ENCODE data around the gene ZNF608. TPM values are rescaled to one million over a fixed set of nuclear protein-coding genes. Genes with fewer than 3 reads are reported as not detected.

The ZNF608 gene
- total RNA-seq, 1 donor from 2014 or later = 116 TPM

DNA sequence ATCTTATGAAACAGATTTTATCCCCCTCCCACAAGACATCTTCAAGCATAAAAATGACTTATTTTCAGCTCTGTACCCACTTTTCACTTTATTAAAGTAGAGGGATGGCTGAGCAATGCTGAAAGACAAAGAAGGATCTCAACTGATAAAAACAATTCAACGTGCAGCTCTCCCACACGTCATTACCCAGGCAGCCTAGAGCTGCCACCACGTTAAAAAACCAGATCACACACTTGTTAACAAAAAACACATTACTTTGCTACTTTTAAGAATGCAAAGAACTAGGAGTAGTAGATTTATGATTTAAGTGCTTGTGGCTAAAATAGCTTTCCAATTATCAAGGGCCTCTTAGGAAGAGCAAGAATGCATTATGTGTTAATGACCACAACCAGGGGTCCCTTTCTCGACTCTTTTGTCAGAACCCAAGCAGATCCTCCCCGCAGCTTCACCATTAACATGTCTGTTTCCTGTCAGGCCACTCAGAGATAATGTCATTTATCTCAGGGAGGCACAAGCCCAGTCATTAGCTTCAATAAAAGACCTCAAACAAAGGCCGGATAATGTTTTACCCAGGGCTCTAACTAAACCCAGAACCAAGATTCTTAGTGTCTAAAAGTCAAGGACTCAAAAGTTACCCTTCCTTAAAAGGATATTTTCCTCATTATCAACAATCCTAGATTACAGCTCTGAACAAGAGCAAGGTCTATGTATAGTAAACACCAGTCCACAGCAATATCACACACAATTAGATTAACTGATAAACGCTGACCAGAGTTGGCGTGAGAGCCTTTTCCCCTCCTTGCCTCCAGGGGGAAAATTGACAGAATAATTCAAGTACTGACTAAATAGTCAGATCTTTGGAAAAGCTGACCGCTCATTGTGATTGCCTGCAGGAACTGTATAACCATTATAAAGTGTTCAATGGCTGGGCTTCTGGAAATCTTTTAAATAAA, 7.5 kb downstream of the ZNF608 start:
- DNase-seq (ENCODE audit: low read depth) = no peak

DNA sequence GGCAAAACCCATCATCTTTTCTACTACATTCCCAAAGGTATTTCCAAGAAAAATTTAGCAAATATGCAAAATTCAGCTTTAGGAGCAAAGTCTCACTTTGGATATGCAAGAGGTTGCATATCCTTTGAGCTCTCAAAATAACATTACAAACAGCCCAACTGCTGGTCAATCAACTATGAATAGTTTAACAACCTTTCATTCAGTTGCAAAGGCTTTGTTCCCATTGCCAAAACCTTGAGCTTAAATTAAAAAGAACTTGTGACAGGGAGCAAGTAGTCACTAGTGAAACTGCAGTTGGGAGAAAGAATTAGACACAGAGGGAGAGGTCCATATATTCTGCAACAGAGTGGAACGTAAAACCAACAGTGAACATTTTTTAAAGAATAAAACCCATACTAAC, 8.8 kb downstream of the ZNF608 start:
- DNase-seq (ENCODE audit: low read depth) = no peak

DNA sequence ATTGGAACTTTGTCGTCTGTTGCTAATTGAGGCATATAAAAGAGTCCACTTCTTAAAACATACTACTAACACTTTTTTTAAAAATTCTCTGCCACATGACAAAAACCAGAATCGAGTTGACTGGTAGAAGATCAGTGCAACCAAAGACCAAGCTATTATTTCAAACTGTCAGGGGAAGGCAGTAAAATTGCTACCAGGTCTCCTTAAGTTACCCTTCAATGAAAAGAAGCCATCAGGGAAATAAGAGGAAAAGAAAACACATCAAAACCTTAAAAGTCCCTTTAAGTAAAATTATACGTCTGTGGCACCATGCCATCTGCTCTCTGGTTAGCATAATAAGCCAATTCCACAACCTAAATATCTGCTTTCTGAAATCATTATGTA, 9.6 kb downstream of the ZNF608 start:
- DNase-seq (ENCODE audit: low read depth) = no peak

DNA sequence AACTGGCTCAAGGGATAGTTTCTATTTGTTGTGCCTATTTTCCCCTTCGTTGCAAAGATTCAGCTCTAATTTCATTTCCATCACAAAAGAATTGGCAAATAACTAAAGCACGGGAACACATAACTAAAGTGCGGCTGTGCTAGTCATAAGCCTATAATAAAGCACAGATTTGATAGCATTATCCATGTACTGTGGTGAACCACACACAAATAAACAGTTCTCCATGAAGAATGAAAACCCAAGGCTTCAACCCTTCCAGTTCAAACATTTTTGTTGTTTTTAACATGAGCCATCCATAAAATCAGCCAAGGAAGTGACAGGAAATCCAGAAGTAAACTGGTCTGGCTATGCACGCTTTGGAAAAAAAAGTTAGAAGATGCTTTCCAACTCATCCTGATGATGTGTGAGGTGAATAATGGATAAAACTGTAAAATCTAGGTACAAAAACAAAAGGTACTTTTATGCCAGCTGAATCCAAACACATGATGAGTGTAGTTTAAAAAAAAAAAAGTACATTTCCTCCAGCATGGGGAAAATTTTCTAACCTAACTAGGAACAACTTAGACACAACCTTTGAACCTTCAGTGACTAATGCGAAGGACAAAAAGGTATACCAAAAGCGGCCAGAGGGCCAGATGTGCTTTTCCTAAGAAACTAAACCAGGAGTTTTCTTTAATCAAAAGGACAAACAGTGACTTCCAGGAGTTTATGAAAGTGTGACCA, 10.2 kb downstream of the ZNF608 start:
- DNase-seq (ENCODE audit: low read depth) = no peak

DNA sequence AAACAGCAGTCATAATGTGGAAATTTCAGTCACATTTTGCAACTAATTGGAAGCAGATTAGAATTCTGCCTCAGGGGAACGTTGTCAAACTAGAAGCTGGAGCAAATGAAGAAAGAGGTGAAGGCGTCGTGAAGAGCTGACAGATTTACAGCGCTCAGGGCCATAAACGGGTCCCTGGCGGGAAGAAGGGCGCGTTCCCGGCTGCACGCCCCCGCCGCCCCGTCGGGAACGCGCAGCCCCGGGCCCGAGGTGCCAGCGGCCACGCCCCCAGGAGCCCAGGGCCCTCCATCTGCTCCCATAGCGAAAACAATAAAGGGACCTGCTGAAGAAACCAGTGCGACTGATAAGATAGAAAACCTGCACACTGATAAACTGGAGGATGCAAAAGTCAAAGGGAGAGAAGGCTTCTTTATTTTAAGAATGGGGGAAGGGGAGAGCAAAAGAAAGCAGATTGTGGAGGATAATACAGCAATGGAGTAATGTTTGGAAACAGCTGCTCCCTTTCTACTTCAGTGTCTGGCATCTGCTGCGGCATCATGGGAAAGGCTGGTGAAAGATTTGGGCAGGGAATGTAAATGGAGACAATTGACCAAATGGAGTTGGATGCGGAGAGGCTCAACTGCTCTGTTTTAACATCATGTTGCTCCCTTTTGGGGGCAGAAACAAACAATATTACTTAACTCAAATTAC, 11.1 kb downstream of the ZNF608 start:
- DNase-seq (ENCODE audit: low read depth) = no peak

DNA sequence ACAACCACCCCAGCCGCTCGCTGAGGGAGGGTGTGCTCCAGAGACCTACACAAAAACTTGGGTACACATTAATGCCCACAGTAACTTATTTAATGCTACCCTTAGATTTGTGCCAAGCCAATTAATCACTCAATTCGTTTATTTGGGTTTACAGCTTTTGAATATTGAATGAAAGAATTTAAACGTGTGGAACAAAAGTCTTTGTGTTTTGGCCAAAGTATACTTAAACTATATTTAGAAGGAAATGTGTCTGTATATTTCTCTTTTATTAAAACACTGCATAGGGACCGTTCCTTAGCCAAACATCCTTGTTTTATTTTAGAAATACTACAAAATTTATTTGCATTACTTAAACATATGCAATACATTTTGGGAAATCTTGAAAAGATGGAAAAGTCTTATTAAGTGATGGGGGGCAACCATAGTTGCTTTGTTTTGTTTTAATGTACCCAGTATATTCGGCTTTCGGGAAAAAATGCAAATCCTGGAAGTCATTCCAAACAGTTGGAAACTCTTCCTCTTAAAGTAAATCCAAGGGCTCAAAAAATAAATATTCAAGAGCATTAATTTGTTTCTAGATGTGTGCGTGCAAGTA, 11.8 kb downstream of the ZNF608 start:
- no peak for DNase-seq (ENCODE audit: low read depth)

DNA sequence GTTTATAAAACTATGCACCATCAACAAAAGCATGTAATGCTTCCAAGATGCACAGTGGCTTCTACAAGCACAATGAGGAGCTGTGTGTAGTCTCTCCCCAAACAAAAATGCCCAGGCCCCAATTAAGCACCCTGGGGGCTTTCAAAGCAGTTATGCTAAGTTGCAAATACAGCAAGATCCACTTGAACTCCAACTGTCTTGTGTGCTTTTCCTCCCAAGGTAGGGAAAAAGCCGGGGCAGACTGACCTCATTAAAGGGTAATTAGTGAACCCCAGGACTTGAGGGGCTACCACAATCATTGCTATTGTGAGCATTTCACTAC, 13.1 kb downstream of the ZNF608 start:
- no peak for DNase-seq (ENCODE audit: low read depth)

DNA sequence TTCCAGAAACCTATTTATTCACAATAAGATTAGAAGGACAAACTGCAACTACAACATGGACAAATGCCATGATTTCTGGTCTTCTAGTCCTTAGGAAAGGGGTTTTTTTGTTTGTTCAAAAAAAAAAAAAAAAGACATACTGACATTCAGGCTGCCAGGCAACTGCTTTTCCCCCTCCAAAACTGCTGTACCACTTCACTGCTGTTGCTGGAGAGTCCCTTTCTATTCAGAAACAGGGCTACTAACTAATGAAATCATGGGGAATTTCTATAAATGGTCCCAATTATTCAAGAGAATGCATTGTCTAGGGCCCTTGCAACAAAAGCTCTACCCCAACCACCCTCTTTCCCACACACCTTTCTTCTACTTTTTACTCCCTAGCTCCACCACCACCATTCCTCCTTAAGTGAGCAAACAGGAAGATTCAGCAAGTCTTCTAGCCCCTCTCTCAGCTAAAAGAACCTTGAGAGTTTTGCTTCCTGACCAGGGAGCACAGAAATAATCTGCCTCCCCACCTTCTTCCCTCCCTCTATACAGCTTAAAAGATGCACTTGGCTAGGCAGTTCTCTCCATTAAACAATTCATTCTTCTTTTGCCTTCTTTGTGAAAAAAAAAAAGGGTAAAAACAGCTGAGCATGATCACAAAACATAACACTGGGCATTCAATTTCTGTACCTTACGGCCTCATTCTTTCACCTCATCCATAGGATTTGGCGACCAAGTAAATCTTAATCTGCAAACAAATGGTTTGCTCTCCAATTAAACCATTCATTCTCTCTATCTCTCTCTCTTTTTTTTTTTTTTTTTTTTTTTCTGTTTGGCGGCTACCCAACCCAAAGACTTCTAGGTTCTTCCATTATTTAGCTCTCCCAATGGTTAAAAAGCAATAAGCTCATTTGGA, 13.8 kb downstream of the ZNF608 start:
- no peak for DNase-seq (ENCODE audit: low read depth)

DNA sequence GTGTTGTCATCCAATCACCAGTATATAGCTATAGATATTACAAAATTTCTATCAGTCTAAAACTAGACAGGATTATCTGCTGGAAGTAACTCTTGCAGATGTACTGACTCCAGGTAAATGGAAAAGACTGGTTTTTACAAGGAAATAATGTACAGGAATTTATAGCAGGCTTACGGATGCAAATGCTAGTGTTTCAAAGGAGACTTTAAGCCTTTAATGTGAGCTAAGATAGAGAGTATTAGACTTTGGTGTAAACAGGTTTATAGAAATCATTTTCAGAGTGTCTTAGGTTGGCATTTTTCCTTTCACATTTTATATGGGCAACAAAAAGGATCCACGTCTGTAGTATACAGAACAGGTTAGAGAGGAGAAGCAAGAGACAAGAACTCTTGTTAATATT, 16.1 kb downstream of the ZNF608 start:
- DNase-seq (ENCODE audit: low read depth) = no peak

DNA sequence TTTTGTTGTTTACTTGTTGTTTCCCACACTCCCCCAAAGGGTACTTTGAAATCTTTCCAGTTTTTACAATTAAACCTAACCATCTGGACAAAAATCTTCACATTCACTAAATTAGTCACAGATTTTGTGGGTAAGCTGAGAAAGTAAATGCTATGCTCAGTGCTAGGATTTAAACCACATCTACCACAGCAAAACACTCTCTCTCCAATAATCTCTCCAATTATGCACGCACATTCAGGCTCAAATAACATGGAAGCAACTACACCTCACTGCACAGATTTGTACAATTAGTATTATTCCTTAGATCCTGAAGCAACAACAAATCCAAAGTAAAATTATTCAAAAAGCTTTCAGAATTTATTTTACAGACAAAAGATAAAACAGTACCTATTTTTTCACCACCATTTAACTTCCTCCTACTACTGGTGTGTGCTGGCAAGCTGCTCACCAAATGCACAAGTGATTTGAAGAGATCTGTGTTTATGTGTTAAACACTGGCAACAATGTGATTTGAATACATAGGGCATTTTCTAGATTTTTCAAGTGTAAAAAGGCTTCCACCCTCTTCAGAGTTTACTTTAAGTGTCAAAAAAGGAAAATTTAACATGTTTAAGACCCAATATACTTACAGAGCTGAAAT, 16.6 kb downstream of the ZNF608 start:
- DNase-seq (ENCODE audit: low read depth) = no peak

DNA sequence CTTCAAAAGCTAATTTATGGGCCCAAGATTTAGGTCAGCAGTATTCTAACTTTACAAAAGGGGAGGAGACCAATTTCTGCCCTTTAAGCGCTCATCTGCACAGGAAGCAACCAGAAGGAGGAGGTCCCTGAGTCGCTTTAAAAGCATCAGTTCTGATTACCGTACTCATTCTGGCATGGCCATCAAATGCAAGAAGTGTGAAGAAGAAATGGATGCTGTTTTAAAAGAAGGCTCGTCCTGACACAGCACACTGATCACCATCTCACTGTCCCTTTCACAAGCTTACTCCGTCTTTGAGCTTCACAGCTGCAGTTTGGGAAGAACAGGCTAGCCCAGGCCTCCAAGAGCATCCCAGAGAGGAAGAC, 17.5 kb downstream of the ZNF608 start:
- DNase-seq (ENCODE audit: low read depth) = no peak

DNA sequence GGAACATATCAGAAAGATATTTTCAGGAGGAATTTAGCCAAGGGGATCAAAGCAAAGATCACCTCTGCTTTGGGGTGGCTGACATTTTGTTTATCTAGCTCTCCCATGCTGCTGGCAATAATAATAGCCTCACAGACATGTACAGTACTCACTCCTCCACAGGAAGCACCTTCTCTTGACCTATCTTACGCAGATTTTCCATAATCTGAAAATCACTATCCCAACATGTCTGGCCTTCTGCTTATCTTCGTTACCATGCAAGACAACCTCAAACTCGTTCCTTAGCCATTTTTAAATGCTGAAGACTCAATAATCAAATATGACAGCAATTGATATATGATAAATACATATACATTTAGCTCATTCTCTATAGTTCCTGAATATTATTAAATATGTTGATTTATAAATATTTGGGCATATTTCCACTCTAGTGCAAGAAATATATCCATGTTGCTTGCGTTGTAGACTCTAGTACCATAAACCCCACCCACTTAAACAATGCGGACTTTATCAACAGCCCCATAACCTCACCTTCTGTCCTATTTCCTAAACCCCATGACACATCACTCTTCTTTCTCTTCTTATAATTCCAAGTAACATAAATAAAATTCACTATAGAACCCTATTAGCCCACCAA, 18.0 kb downstream of the ZNF608 start:
- no peak for DNase-seq (ENCODE audit: low read depth)

DNA sequence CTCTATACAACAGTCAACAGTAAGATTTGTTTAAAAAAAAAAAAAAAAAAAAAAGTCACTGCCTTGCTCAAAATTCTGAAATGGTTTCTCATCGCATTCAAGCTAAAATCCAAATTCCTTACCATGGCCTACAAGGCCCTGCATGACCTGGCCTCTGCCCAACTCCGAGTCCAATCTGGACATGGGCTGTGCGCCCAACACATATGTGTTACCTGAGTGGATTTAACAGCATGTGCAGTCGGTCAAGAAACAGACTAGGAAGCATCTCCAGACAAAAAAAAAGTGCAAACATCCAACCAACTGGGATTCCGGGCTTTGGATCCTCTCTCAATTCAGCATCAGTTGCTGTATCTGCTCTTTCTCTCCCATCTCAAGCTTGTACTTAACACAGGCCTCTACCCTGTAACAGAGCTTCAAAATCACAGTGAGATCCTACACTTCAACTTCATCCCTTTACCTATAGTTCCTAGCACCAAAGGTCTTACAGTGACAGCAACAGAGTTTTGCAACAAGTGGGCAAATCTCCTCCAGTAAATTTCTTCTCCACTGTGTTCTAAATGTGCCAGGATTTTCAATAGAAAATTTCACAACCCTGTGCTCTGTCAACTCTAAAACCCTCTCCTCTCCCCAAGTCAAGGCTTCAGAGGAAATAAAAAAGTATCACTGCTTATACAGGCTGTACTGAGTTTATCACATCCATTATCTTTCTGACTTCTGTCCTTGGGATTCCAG, 19.6 kb downstream of the ZNF608 start:
- no peak for DNase-seq (ENCODE audit: low read depth)

DNA sequence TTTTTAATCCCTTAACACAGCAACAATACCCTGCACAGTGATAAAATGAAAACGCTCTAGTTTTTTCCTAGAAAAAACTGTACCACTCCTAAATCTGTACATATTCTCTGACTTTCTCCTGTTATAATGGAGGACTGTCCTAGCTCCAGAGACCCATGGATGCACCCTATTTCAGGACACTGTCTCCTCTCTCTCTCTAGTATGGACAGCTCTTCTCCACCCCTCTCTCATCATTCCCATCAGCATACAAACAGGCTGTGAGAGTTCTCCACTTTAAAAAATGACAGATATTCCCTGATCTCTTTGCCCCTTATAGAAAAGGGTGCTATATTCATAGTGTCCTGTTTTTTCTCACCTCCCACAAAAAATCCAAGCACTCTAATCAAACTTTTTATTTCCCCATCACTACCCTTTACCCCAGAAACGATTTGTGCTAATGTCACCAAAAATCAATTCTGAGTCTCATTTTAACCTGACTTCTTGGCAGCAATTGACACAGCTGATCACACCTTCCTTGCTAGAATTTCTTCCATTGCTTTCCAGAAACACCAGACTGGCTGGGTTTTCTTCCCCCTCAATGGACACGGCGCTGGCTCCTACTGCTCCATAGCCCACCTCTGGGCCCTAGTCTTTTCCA, 20.7 kb downstream of the ZNF608 start:
- no peak for DNase-seq (ENCODE audit: low read depth)

DNA sequence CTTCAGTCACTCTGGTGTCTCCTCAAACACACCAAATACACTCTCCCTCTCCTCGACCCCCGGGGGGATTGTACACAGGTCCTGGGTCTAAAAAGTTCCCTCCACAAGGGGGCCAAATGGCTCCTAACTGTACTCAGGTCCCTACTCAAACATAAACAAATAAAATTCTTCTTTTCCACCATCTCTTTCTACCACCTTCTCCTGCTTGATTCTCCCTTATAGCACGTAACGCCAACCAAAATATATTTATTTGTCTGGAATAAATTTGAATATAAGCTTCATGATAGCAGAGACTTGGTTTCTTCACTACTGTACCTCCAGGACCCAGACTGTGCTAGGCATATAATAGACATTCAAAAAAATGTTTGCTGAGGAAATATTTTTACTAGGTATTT, 21.4 kb downstream of the ZNF608 start:
- no peak for DNase-seq (ENCODE audit: low read depth)

DNA sequence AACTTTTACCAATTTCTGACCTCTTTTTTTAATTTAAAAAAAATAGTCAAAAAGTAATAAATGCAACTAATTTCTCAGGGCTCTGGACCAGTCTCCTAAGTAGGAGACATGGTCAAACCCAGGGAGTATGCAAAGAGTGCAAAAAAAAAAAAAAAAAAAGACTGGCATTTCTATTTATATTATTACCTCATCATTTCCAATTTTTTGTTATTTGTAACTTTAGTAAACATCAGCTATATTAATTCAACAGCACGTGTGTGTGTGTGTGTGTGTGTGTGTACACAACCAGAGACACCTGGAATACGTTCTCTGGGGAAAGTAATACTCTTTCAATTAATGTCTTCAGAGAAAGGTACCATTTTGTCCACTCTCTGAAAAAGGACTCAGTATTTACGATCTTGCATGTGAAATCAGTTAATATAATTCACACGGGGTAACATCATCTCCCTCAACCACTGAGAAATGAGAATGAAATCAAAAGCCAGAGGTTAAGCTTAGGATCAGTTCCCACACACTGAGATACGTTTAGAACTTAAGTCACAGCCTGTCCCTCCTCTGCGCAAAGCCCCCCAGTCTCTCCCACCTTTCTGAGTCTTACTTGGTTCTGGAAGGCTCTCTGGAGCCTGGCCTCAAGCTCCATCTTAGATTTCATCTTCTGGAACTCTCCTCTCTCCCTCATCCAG, 21.9 kb downstream of the ZNF608 start:
- no peak for DNase-seq (ENCODE audit: low read depth)

DNA sequence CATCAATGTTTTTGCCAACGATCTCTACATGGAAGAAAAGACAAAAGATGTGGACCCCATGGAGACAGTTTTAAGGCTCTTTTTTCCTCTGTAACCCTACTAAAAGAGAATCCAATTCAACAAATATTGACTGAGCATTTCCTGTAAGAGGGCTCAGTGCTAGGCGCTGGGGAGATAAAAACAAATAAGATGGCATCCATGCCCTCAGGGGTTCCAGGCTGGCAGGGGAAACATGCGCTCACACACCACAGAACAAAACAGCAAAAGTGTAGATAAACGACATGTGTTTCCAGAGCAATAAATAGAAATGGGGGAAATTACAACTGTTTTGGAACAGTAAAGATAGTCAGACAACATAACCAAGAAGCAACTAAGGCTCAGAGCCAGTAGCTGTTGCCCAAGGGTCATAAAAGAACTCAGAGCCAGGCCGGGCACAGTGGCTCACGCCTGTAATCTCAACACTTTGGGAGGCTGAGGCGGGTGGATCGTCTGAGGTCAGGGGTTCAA, 25.2 kb downstream of the ZNF608 start:
- DNase-seq (ENCODE audit: low read depth) = no peak

DNA sequence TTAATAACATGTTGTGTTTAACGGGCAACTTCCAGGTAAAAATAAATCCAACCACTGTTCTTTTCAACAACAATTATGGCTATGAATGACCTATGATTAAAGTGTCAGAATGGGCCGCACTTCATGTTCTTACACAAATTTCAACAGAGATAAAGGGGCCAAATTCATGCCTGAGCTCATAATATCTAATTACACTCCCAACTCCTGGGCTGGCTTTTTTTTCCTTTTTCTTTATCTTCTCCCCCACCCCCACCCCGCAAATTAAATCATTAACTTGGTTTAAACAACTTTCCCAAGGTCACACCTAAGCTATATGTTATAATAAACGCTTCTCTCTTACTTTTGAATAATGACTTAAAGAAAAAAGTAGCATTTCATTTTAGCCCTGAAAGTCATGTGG, 25.8 kb downstream of the ZNF608 start:
- DNase-seq (ENCODE audit: low read depth) = no peak

Data from renal cortical epithelial cell (primary cell).